Tibial nerve (tissue), 4 donors: ENCODE data around the gene BOC. TPM values are rescaled to one million over a fixed set of nuclear protein-coding genes. Genes with fewer than 3 reads are reported as not detected.

Experiments
- DNase-seq, 2 donors: peaks; one replicate each; pipeline ENCODE4 v3.0.0-alpha.2; 2019; ENCODE audit warnings: low spot score in 2 of 2
- H3K27ac ChIP-seq, 4 donors: fragments of 200-600 bp; sonication (generic) in 3 of 4; one replicate each; pipeline ENCODE4 v1.5.1; 2017 to 2019; ENCODE audit warnings: mild to moderate bottlenecking in 1 of 4
- H3K27me3 ChIP-seq, 2 donors: fragments of 200-600 bp; sonication (generic) in 1 of 2; one replicate each; pipeline versions ENCODE4 v1.5.1 to v1.6.0; 2017 to 2019
- H3K36me3 ChIP-seq, 3 donors: fragments of 200-600 bp; sonication (generic); one replicate each; pipeline ENCODE4 v1.5.1; 2018 to 2019
- H3K4me1 ChIP-seq, 4 donors: fragments of 200-600 bp; sonication (generic) in 3 of 4; one replicate each; pipeline ENCODE4 v1.5.1; 2017 to 2019
- H3K4me3 ChIP-seq, 4 donors: fragments of 200-600 bp; sonication (generic) in 3 of 4; one replicate each; pipeline ENCODE4 v1.5.1; 2017 to 2019; ENCODE audit warnings: mild to moderate bottlenecking in 1 of 4, moderate library complexity in 1 of 4
- H3K9me3 ChIP-seq, 4 donors: fragments of 200-600 bp; sonication (generic) in 3 of 4; one replicate each; pipeline ENCODE4 v1.5.1; 2017 to 2019
- EP300 ChIP-seq, 2 donors: sonication (generic); formaldehyde crosslinking; IDR thresholded peaks; one replicate each; pipeline ENCODE4 v1.6.1; 2017; ENCODE audit warnings: antibody characterized with exemption in 2 of 2, mild to moderate bottlenecking in 1 of 2
- POLR2A ChIP-seq, 2 donors: fragments of 450-650 bp; IDR thresholded peaks; one replicate each; pipeline ENCODE4 v1.6.1; 2017; ENCODE audit warnings: antibody characterized with exemption in 2 of 2, mild to moderate bottlenecking in 2 of 2, moderate library complexity in 2 of 2
- WGBS, 2 donors: methylation state at CpG; one replicate each; pipeline ENCODE4 v1.1.5; 2018; 5-methylcytosine and 5-hydroxymethylcytosine counted together
- total RNA-seq, 4 donors: library from RNA; depleted of rRNA; stranded (reverse); fragments of >200 nt; gene quantifications; one replicate each; pipeline ENCODE4 v1.1.0, GENCODE V29; 2016
- TF ChIP-seq, protein P1 (sequence below), 5 experiments: fragments of 200-600 bp in 3 of 5; fragments of 450-650 bp in 2 of 5; sonication (generic) in 3 of 5; IDR thresholded peaks; one replicate each; pipeline ENCODE4 v1.5.1; 2016 to 2019; ENCODE audit warnings: antibody characterized with exemption in 5 of 5, mild to moderate bottlenecking in 3 of 5, moderate library complexity in 2 of 5

The BOC gene
- total RNA-seq, 4 donors from 2014 or later: 27.6 to 63.2 (median 48.1) TPM

DNA sequence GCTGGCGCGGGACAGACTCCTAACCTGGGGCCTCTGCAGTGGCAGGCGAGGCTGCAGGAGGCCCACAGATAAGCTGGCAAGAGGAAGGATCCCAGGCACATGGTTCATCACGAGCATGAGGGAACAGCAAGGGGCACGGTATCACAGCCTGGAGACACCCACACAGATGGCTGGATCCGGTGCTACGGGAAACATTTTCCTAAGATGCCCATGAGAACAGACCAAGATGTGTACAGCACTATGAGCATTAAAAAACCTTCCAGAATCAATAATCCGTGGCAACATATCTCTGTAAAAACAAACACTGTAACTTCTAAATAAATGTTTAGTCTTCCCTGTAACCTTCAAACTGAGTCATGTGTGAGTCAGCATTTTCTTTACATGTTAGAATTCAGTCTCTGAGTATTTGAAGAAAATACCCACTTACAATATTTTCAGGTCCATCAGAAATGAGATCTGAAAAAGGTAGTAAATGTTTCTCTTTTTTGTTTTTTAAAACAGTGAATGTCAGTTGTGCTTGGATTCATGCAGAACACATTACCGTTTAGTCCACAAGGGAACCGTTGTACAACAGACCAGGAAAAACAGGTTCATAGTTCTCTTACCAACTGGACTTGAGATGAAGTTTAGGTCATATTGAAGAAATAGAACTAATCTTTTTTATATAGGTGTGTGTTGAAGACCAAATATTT is 75.9 kb downstream of the BOC start:
- 58% methylated on average over 10 of the region's 10 CpGs for WGBS, 2 donors

DNA sequence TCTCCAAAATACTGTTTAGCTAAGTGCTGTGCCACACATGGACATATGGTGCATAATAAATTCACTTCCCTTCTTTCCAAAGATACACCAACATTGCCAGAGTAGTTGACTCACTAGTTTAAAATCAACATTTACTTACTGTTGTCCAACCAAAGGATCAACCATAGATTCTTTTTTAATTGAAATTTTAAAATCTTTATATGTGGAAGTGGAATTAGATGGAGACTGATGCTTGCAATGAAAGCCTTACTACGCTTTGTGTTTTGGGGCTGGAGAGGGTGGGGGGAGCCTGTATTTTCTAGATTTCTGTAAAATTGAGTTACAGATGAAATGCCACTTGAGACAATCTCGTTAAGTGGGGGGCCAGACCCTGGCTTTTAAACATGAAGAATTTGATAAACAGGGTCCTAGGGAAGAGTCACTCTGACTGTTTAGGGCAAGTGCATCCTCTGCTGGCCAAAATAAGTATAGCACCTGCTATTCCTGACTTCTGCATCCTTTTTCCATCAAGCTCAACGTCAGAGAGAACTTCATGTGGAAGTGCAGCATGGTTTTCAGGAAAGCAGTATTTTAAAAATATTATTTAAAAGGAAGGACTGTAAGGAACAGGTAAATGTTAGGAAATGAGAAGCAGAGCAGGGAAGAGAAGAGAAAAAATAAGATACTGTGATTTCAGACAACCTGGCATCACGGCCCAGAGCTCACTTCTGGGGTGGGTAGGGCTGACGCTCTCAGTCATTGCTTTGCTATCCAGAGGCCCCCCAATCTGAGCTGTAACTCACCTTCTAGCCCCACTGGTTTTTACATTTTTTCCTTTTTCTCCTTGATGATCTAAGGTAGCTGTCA is 76.7 kb downstream of the BOC start:
- H3K4me1 ChIP-seq: peaks cover 0 to 11% (median 0%) of the 10 kb centered on the region in 4 donors

More for the DNA sequence above, 75.9 kb downstream of the BOC start:
- DNase-seq: no peak
- H3K36me3 ChIP-seq: peaks cover 0 to 30% (median 0%) of the 10 kb centered on the region in 3 donors
- peaks cover 0 to 11% (median 0%) of the 10 kb centered on the region in 4 donors for H3K4me1 ChIP-seq
- TF ChIP-seq EP300 (IDR thresholded peaks at IDR 0.05) (no peak), POLR2A (IDR thresholded peaks at IDR 0.05) (no peak)
- TF ChIP-seq, protein P1, sequence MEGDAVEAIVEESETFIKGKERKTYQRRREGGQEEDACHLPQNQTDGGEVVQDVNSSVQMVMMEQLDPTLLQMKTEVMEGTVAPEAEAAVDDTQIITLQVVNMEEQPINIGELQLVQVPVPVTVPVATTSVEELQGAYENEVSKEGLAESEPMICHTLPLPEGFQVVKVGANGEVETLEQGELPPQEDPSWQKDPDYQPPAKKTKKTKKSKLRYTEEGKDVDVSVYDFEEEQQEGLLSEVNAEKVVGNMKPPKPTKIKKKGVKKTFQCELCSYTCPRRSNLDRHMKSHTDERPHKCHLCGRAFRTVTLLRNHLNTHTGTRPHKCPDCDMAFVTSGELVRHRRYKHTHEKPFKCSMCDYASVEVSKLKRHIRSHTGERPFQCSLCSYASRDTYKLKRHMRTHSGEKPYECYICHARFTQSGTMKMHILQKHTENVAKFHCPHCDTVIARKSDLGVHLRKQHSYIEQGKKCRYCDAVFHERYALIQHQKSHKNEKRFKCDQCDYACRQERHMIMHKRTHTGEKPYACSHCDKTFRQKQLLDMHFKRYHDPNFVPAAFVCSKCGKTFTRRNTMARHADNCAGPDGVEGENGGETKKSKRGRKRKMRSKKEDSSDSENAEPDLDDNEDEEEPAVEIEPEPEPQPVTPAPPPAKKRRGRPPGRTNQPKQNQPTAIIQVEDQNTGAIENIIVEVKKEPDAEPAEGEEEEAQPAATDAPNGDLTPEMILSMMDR (IDR thresholded peaks at IDR 0.05): no peak
- H3K27ac ChIP-seq: peak overlapping the region in 1 of 4 donors; percentile 52
- H3K9me3 ChIP-seq: no peaks in the 10 kb centered on the region
- H3K27me3 ChIP-seq: no peaks in the 10 kb centered on the region
- H3K4me3 ChIP-seq: no peak overlapping the region

DNA sequence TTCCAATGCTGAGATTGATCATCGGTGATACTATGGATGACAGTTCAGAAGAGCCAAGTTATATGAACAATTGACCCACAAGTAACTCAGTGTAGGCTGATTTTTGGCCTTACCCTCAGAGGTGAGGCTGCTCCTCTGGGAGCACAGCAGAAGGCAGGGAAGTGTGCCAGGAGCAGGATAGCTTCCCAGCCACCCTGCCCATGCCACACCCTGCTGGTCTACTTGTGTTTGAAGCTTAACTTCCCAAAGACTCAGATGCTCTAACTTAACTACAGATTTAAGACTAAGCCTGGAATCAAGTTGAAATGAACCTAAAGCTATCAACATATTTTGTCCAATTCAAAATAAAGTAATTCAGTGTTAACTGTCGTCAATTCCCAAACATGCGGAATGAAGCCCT is 77.5 kb downstream of the BOC start:
- Histone ChIP-seq H3K4me3 (no peak overlapping the region), H3K27me3 (no peaks in the 10 kb centered on the region), H3K27ac (no peak overlapping the region), H3K9me3 (no peaks in the 10 kb centered on the region), H3K4me1 (peaks cover 0 to 11% (median 0%) of the 10 kb centered on the region in 4 donors), H3K36me3 (peaks cover 0 to 17% (median 0%) of the 10 kb centered on the region in 3 donors)
- no peak for DNase-seq
- WGBS, 2 donors: 90 to 93% methylated on average over 3 of the region's 3 CpGs
- TF ChIP-seq EP300 (IDR thresholded peaks at IDR 0.05) (no peak), POLR2A (IDR thresholded peaks at IDR 0.05) (no peak)
- TF ChIP-seq, protein P1 (IDR thresholded peaks at IDR 0.05): no peak

More for the DNA sequence above, 76.7 kb downstream of the BOC start:
- peak; percentile 52 to 96 for DNase-seq
- Histone ChIP-seq H3K4me3 (no peak overlapping the region), H3K27me3 (no peaks in the 10 kb centered on the region), H3K27ac (no peak overlapping the region), H3K9me3 (no peaks in the 10 kb centered on the region), H3K36me3 (peaks cover 0 to 23% (median 0%) of the 10 kb centered on the region in 3 donors)
- WGBS, 2 donors: 55 to 57% methylated on average over 5 of the region's 5 CpGs
- TF ChIP-seq POLR2A (IDR thresholded peaks at IDR 0.05): no peak
- TF ChIP-seq EP300 (IDR thresholded peaks at IDR 0.05): peak in 1 of 2 donors; percentile 22
- TF ChIP-seq, protein P1 (IDR thresholded peaks at IDR 0.05): peak; percentile 94 to 98 (median 97)

DNA sequence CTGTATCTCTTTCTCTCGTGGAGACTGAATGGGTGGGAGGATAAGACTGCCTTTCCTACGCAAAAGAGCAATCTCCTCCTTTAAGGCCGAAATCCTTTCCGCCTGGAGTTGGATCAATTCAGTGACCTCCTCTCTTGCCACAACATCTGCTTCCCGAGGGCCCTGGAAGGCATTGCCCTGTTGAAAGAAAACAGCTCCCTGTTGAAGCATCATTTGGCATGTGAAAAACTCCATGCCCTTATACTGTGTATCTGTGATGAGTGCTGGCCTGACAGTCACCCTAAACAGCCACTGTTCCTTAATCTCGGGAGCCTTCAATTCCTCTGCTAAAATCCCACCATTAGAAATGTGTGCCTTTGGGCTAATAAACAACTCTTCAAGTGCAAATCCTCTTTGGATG is 80.2 kb downstream of the BOC start:
- Histone ChIP-seq H3K27me3 (no peaks in the 10 kb centered on the region), H3K27ac (no peak overlapping the region), H3K4me3 (no peak overlapping the region), H3K36me3 (no peaks in the 10 kb centered on the region), H3K9me3 (no peaks in the 10 kb centered on the region), H3K4me1 (peaks cover 0 to 9% (median 0%) of the 10 kb centered on the region in 4 donors)
- WGBS, 2 donors: 44 to 61% methylated on average over 6 of the region's 6 CpGs
- no peak for DNase-seq
- TF ChIP-seq POLR2A (IDR thresholded peaks at IDR 0.05) (no peak), EP300 (IDR thresholded peaks at IDR 0.05) (no peak)
- TF ChIP-seq, protein P1 (IDR thresholded peaks at IDR 0.05): no peak

DNA sequence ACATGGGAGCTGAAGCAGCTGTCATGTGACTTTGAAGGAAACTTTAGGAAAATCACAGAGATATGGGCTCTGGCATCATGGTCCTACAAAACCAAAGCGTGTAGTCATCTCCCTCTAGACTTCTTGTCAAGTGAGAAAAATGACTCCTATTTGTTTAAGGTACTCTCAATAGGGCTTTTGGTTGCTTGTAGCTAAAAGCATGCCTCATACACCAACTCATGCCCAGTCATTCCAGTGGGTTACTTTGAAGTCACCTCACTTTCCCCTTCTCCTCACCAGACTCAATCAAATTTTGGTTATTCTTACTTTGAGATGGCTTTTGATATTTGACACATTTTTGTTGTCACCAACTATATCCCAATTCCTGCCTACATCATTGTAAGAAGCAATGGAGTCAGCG is 81.6 kb downstream of the BOC start:
- DNase-seq: no peak
- TF ChIP-seq EP300 (IDR thresholded peaks at IDR 0.05) (no peak), POLR2A (IDR thresholded peaks at IDR 0.05) (no peak)
- TF ChIP-seq, protein P1 (IDR thresholded peaks at IDR 0.05): no peak
- Histone ChIP-seq H3K9me3 (no peaks in the 10 kb centered on the region), H3K4me1 (no peaks in the 10 kb centered on the region), H3K4me3 (no peak overlapping the region), H3K27me3 (no peaks in the 10 kb centered on the region), H3K36me3 (no peaks in the 10 kb centered on the region), H3K27ac (no peak overlapping the region)
- WGBS, 2 donors: 92 to 93% methylated on average over 2 of the region's 2 CpGs
